ENCODE data around the gene KSR2.
A peak's percentile ranks its signal among the peaks of the same experiment; 100 is the strongest.

The KSR2 gene

GRCh38 chr12:117689857-117690256 lies 278.9 kb downstream of the KSR2 start:
- H3K79me2 ChIP-seq, result no peaks in the 10 kb centered on the region
- H3K27ac ChIP-seq, result no peak overlapping the region
- H3K9me3 ChIP-seq (ENCODE audit: control insufficient read depth, low read length), result no peaks in the 10 kb centered on the region
- H3K27me3 ChIP-seq (ENCODE audit: control insufficient read depth, insufficient read depth, low read length), result no peaks in the 10 kb centered on the region
- no peak overlapping the region for H3K9ac ChIP-seq
- no peak overlapping the region for H2AFZ ChIP-seq
- H3K4me3 ChIP-seq (ENCODE audit: low read depth, low read length), result no peak overlapping the region
- peaks cover 8% of the 10 kb centered on the region for H3K4me1 ChIP-seq
- H3K4me2 ChIP-seq (ENCODE audit: low read length), result no peak overlapping the region
- TF ChIP-seq CTCF (IDR thresholded peaks at IDR 0.05), result no peak
- H3K36me3 ChIP-seq (ENCODE audit: control insufficient read depth, insufficient read depth, low read length), result no peaks in the 10 kb centered on the region

GRCh38 chr12:117688446-117688845 lies 280.3 kb downstream of the KSR2 start:
- Histone ChIP-seq H3K4me2 (ENCODE audit: low read length) (no peak overlapping the region), H3K9ac (no peak overlapping the region), H3K9me3 (ENCODE audit: control insufficient read depth, low read length) (no peaks in the 10 kb centered on the region), H3K79me2 (no peaks in the 10 kb centered on the region), H3K36me3 (ENCODE audit: control insufficient read depth, insufficient read depth, low read length) (no peaks in the 10 kb centered on the region), H3K27me3 (ENCODE audit: control insufficient read depth, insufficient read depth, low read length) (no peaks in the 10 kb centered on the region), H3K4me3 (ENCODE audit: low read depth, low read length) (no peak overlapping the region), H3K27ac (no peak overlapping the region), H2AFZ (no peak overlapping the region), H3K4me1 (peaks cover 8% of the 10 kb centered on the region)
- TF ChIP-seq CTCF (IDR thresholded peaks at IDR 0.05), result no peak

GRCh38 chr12:117686911-117687377 lies 281.8 kb downstream of the KSR2 start:
- Histone ChIP-seq H3K27me3 (ENCODE audit: control insufficient read depth, insufficient read depth, low read length) (no peaks in the 10 kb centered on the region), H3K27ac (no peak overlapping the region), H3K4me1 (peaks cover 8% of the 10 kb centered on the region), H2AFZ (no peak overlapping the region), H3K4me3 (ENCODE audit: low read depth, low read length) (no peak overlapping the region), H3K36me3 (ENCODE audit: control insufficient read depth, insufficient read depth, low read length) (no peaks in the 10 kb centered on the region), H3K9me3 (ENCODE audit: control insufficient read depth, low read length) (no peaks in the 10 kb centered on the region), H3K9ac (no peak overlapping the region), H3K4me2 (ENCODE audit: low read length) (no peak overlapping the region), H3K79me2 (no peaks in the 10 kb centered on the region)
- TF ChIP-seq CTCF (IDR thresholded peaks at IDR 0.05), result no peak

GRCh38 chr12:117686210-117686609 lies 282.6 kb downstream of the KSR2 start:
- H2AFZ ChIP-seq, result no peak overlapping the region
- H3K27ac ChIP-seq, result no peak overlapping the region
- H3K36me3 ChIP-seq (ENCODE audit: control insufficient read depth, insufficient read depth, low read length), result no peaks in the 10 kb centered on the region
- H3K9me3 ChIP-seq (ENCODE audit: control insufficient read depth, low read length), result no peaks in the 10 kb centered on the region
- no peak overlapping the region for H3K4me2 ChIP-seq (ENCODE audit: low read length)
- peaks cover 8% of the 10 kb centered on the region for H3K4me1 ChIP-seq
- H3K9ac ChIP-seq, result no peak overlapping the region
- no peak overlapping the region for H3K4me3 ChIP-seq (ENCODE audit: low read depth, low read length)
- H3K27me3 ChIP-seq (ENCODE audit: control insufficient read depth, insufficient read depth, low read length), result no peaks in the 10 kb centered on the region
- no peak for TF ChIP-seq CTCF (IDR thresholded peaks at IDR 0.05)
- no peaks in the 10 kb centered on the region for H3K79me2 ChIP-seq

GRCh38 chr12:117685110-117685926 lies 283.5 kb downstream of the KSR2 start:
- H3K9me3 ChIP-seq (ENCODE audit: control insufficient read depth, low read length), result no peaks in the 10 kb centered on the region
- no peak overlapping the region for H3K9ac ChIP-seq
- peak overlapping the region; percentile 29 for H2AFZ ChIP-seq
- no peaks in the 10 kb centered on the region for H3K79me2 ChIP-seq
- TF ChIP-seq CTCF (IDR thresholded peaks at IDR 0.05), result peak; percentile 6
- H3K4me1 ChIP-seq, result peaks cover 8% of the 10 kb centered on the region
- no peak overlapping the region for H3K27ac ChIP-seq
- H3K4me2 ChIP-seq (ENCODE audit: low read length), result no peak overlapping the region
- no peaks in the 10 kb centered on the region for H3K36me3 ChIP-seq (ENCODE audit: control insufficient read depth, insufficient read depth, low read length)
- no peak overlapping the region for H3K4me3 ChIP-seq (ENCODE audit: low read depth, low read length)
- H3K27me3 ChIP-seq (ENCODE audit: control insufficient read depth, insufficient read depth, low read length), result no peaks in the 10 kb centered on the region

All from parathyroid adenoma (tissue), 2 donors.